IMR-90 (cell line): ENCODE measurements around the gene AGPS. TPM values are rescaled to one million over a fixed set of nuclear protein-coding genes. Genes with fewer than 3 reads are reported as not detected.

Experiments used
- ATAC-seq: fragments of 200-7000 bp; cut with Tn5 transposase; 2 replicates; pipeline ENCODE4 v1.9.1; 2020; ENCODE audit warnings: low read depth, mild to moderate bottlenecking, moderate library complexity
- BruUV-seq: library from RNA; stranded (reverse); fragments of 400-500 nt; replicated peaks from 2 replicates; lab custom pipeline; 2021; lab: Mats Ljungman, UMichigan
- CTCF ChIA-PET: fragments of 300-600 bp; formaldehyde crosslinking; extraction: SDS; loops from one replicate; lab custom pipeline; 2021; ENCODE audit warnings: antibody characterized with exemption; lab: Yijun Ruan, JAX
- POLR2A ChIA-PET: fragments of 300-600 bp; sonication (Branson Sonifier 250); formaldehyde crosslinking; loops from one replicate; lab custom pipeline; 2022; ENCODE audit warnings: antibody characterized with exemption; ENCODE audit not compliant: unreplicated experiment; lab: Charles Lee
- DNase-seq: peaks from one replicate; pipeline ENCODE4 v3.0.0; 2013
- H2AFZ ChIP-seq: replicated peaks from 2 replicates; pipeline ENCODE3; 2013; ENCODE audit warnings: low read length, mild to moderate bottlenecking; ENCODE audit not compliant: poor library complexity
- H2AK5ac ChIP-seq: 2 replicates; pipeline ENCODE4 v1.6.1; 2013; ENCODE audit warnings: low read depth, low read length, inconsistent platforms
- H2AK9ac ChIP-seq: replicated peaks from 2 replicates; pipeline ENCODE3; 2013; ENCODE audit warnings: mild to moderate bottlenecking, low read depth, low read length, moderate library complexity; ENCODE audit not compliant: poor library complexity
- H2BK120ac ChIP-seq: 2 replicates; pipeline ENCODE4 v1.6.1; 2013; ENCODE audit warnings: low read depth, low read length, inconsistent platforms
- H2BK15ac ChIP-seq: 3 replicates; pipeline ENCODE4 v1.6.1; 2013; ENCODE audit warnings: low read depth, low read length, inconsistent platforms
- H2BK20ac ChIP-seq: 2 replicates; pipeline ENCODE4 v1.6.1; 2013; ENCODE audit warnings: low read depth, mild to moderate bottlenecking, inconsistent platforms, low read length, moderate library complexity
- H2BK5ac ChIP-seq: 2 replicates; pipeline ENCODE4 v1.6.1; 2013; ENCODE audit warnings: mild to moderate bottlenecking, low read depth, low read length, inconsistent platforms; ENCODE audit not compliant: poor library complexity, severe bottlenecking
- H3K14ac ChIP-seq: replicated peaks from 2 replicates; pipeline ENCODE4 v1.6.1; 2013; ENCODE audit warnings: low read depth, low read length, inconsistent platforms
- H3K18ac ChIP-seq: 2 replicates; pipeline ENCODE4 v1.6.1; 2013; ENCODE audit warnings: low read depth, low read length, control low read depth
- H3K23ac ChIP-seq: 2 replicates; pipeline ENCODE4 v1.6.1; 2013; ENCODE audit warnings: low read depth, low read length, inconsistent platforms
- H3K27ac ChIP-seq: 2 replicates; pipeline ENCODE4 v1.5.1; 2013; ENCODE audit warnings: mild to moderate bottlenecking, control low read depth, low read length; ENCODE audit not compliant: insufficient read depth
- H3K27me3 ChIP-seq: 2 replicates; pipeline ENCODE4 v1.6.1; 2013; ENCODE audit warnings: low read length; ENCODE audit not compliant: control insufficient read depth, insufficient read depth
- H3K36me3 ChIP-seq: 2 replicates; pipeline ENCODE4 v1.6.1; 2013; ENCODE audit warnings: low read length, mixed read lengths; ENCODE audit not compliant: control insufficient read depth, insufficient read depth
- H3K4ac ChIP-seq: 2 replicates; pipeline ENCODE4 v1.6.1; 2013; ENCODE audit warnings: low read depth, low read length, inconsistent platforms
- H3K4me1 ChIP-seq: 2 replicates; pipeline ENCODE4 v1.6.1; 2013; ENCODE audit warnings: low read length, mixed read lengths; ENCODE audit not compliant: control insufficient read depth, insufficient read depth
- H3K4me2 ChIP-seq: 2 replicates; pipeline ENCODE4 v1.6.1; 2013; ENCODE audit warnings: low read depth, mild to moderate bottlenecking, control low read depth, low read length, moderate library complexity
- H3K4me3 ChIP-seq: 2 replicates; pipeline ENCODE4 v1.5.1; 2013; ENCODE audit warnings: low read depth, mild to moderate bottlenecking, control low read depth, low read length, moderate library complexity; ENCODE audit not compliant: insufficient read depth
- H3K56ac ChIP-seq: 2 replicates; pipeline ENCODE4 v1.6.1; 2013; ENCODE audit warnings: low read length, inconsistent platforms; ENCODE audit not compliant: insufficient read depth; ENCODE audit errors: extremely low read depth
- H3K79me1 ChIP-seq, 2 experiments: 2 replicates each; pipeline ENCODE4 v1.6.1; 2013; ENCODE audit warnings: low read length in 2 of 2, inconsistent platforms in 1 of 2, low read depth in 1 of 2
- H3K9ac ChIP-seq: 2 replicates; pipeline ENCODE4 v1.6.1; 2013; ENCODE audit warnings: low read depth, low read length, control low read depth
- H3K9me1 ChIP-seq: 2 replicates; pipeline ENCODE4 v1.6.1; 2013; ENCODE audit warnings: low read length, inconsistent platforms; ENCODE audit not compliant: insufficient read depth
- H3K9me3 ChIP-seq: 2 replicates; pipeline ENCODE4 v1.6.1; 2013; ENCODE audit warnings: low read length; ENCODE audit not compliant: control insufficient read depth, insufficient read depth
- H4K20me1 ChIP-seq: 2 replicates; pipeline ENCODE4 v1.6.1; 2013; ENCODE audit warnings: low read length, inconsistent platforms; ENCODE audit not compliant: insufficient read depth
- H4K5ac ChIP-seq: 2 replicates; pipeline ENCODE4 v1.6.1; 2013; ENCODE audit warnings: mild to moderate bottlenecking, low read depth, low read length, control low read depth
- H4K8ac ChIP-seq, 2 experiments: 2 replicates each; pipeline ENCODE4 v1.6.1; 2013; ENCODE audit warnings: low read depth in 2 of 2, low read length in 2 of 2, control low read depth in 1 of 2, inconsistent platforms in 1 of 2
- H4K91ac ChIP-seq: 2 replicates; pipeline ENCODE4 v1.6.1; 2013; ENCODE audit warnings: low read depth, low read length, inconsistent platforms; ENCODE audit not compliant: insufficient read depth
- BHLHE40 ChIP-seq: fragments of 150-350 bp; IDR thresholded peaks from 2 replicates; pipeline ENCODE4 v1.6.1; 2016; ENCODE audit warnings: mild to moderate bottlenecking, low read depth, low read length
- MAFK ChIP-seq: IDR thresholded peaks from 2 replicates; pipeline ENCODE4 v1.6.1; 2012; ENCODE audit warnings: low read depth, low read length, improper control_type of control experiment
- POLR2A ChIP-seq: IDR thresholded peaks from 2 replicates; pipeline ENCODE4 v1.6.1; 2012; ENCODE audit warnings: mild to moderate bottlenecking, low read depth, low read length
- WGBS, 2 experiments: methylation state at CpG; one replicate each; pipeline versions ENCODE4 v1.1.5 to v1.1.7; 2013; ENCODE audit warnings: missing lambda C conversion rate in 2 of 2; ENCODE audit not compliant: insufficient read length in 1 of 2; ENCODE audit errors: extremely low coverage in 2 of 2; 5-methylcytosine and 5-hydroxymethylcytosine counted together
- dilution Hi-C: fragments of 300-500 bp; cut with HindIII; formaldehyde crosslinking; loops from one replicate; pipeline ENCODE4 v1.14.3; 2018; ENCODE audit warnings: low sequenced_read_pairs; ENCODE audit not compliant: unreplicated experiment
- in situ Hi-C: fragments of 300-500 bp; cut with MboI; formaldehyde crosslinking; loops from 3 replicates; pipeline ENCODE4 v1.14.3; 2019; ENCODE audit warnings: low sequenced_read_pairs, inconsistent platforms, mixed read lengths
- intact Hi-C: fragments of 100-400 bp; cut with micrococcal nuclease; formaldehyde crosslinking; loops from 2 replicates; pipeline ENCODE4 v1.10.0; 2022
- polyA plus RNA-seq, 3 experiments: library from polyadenylated mRNA; depleted of rRNA; stranded (reverse); fragments of >200 nt; gene quantifications; 2 replicates each; pipeline ENCODE4 v1.2.3, GENCODE V29; 2012; ENCODE audit warnings: low replicate concordance in 1 of 3
- total RNA-seq: library from RNA; depleted of rRNA; stranded (reverse); fragments of >200 nt; gene quantifications from 2 replicates; pipeline ENCODE4 v1.2.3, GENCODE V29; 2012
- TF ChIP-seq, protein P1 (sequence below): fragments of 150-350 bp; IDR thresholded peaks from 2 replicates; pipeline ENCODE4 v1.6.1; 2017; ENCODE audit warnings: mild to moderate bottlenecking, antibody characterized with exemption, low read length, low read depth

Gene AGPS
- total and polyA plus RNA-seq, 2 of the 4 experiments (the other 2 are of a cell fraction): 6.6 to 18.6 TPM

DNA sequence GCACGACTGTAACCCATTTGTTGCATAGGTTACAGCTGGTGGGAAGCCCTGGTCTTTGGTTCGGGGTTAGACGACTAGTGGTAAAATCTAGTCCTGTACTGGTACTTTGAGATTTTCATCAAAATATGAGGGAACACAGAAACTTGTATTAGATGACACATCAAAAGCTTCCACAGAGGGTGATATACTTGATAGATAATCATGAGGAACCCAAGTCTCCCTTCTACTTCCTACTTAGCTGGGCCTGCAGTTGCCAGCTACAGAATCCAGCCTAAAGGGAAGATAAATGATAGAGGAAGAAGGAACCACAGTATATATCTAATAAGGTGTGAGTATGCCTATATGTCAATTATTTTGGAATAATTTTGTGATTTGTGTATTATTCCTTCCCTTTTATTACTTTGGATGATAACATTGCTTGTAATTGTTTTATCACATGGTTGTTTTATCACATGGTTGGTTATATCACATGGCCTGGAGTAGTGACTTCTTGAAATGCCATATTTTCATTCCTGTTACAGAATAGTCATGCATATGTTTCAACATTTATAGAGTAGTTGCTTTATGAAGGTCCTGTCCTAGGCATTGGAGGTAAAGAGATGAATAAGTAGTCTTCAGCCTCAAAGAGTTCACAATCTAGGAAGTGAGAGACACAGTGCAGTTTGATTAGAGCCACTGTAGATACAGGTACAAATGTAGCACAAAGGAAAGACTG is 2.9 kb downstream of the AGPS start:
- dilution Hi-C loops (no loop called here), intact Hi-C loops (loop anchor here (5.0 kb wide), 2 partner anchors 133 to 233 kb away; partner anchors contain the start of gene NFE2L2), in situ Hi-C loops (no loop called here)
- no peak for DNase-seq
- Histone ChIP-seq H3K4me2 (no peak overlapping the region), H4K91ac (no peak overlapping the region), H2BK15ac (no peak overlapping the region), H3K56ac (no peak overlapping the region), H3K9ac (no peak overlapping the region), H3K4ac (0 out of 2 replicates have a peak overlapping the region, but pooled peaks have one; percentile 62), H2AK9ac (no peak overlapping the region), H2AK5ac (no peak overlapping the region), H3K9me3 (no peaks in the 10 kb centered on the region), H3K27ac (no peak overlapping the region), H2AFZ (no peak overlapping the region), H4K20me1 (peaks cover 30% of the 10 kb centered on the region), H3K4me1 (peaks cover 6% of the 10 kb centered on the region), H2BK20ac (no peak overlapping the region), H3K79me1 (peaks cover 12 to 72% of the 10 kb centered on the region in 2 experiments), H3K23ac (peak overlapping the region; percentile 42; the same call in 1 of the 2 replicates), H2BK120ac (no peak overlapping the region), H3K9me1 (peaks cover 5% of the 10 kb centered on the region), H3K36me3 (no peaks in the 10 kb centered on the region), H3K18ac (no peak overlapping the region), H4K5ac (no peak overlapping the region), H3K4me3 (no peak overlapping the region), H4K8ac (no peak overlapping the region), H3K27me3 (no peaks in the 10 kb centered on the region), H2BK5ac (no peak overlapping the region), H3K14ac (no peak overlapping the region)
- BruUV-seq: no TSS peak
- CTCF ChIA-PET: interaction anchor here (0.9 kb wide), 1 partner anchor 14 kb away, joined by 3 read pairs; no protein-coding TSS in a partner anchor
- POLR2A ChIA-PET: no interaction called here
- TF ChIP-seq, protein P1, sequence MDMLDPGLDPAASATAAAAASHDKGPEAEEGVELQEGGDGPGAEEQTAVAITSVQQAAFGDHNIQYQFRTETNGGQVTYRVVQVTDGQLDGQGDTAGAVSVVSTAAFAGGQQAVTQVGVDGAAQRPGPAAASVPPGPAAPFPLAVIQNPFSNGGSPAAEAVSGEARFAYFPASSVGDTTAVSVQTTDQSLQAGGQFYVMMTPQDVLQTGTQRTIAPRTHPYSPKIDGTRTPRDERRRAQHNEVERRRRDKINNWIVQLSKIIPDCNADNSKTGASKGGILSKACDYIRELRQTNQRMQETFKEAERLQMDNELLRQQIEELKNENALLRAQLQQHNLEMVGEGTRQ: peak; percentile 68
- TF ChIP-seq MAFK (no peak), POLR2A (no peak), BHLHE40 (no peak)
- no peak for ATAC-seq
- no CpG with 5 or more reads among the region's 3 CpGs for WGBS, 2 experiments
